ENCODE results near the gene EPAS1. TPM values are rescaled to one million over a fixed set of nuclear protein-coding genes. Genes with fewer than 3 reads are reported as not detected.

Gene EPAS1
- total and polyA plus RNA-seq, 2 of the 13 experiments (the other 11 are each of a cell fraction or from before 2014, with no cell fraction given) = 47.1 to 182 TPM

GRCh38 chr2:46309052-46309953 lies 12.1 kb downstream of the EPAS1 start (continued):
- no peak for TF ChIP-seq CREB1 (IDR thresholded peaks at IDR 0.05)
- TF ChIP-seq CREB1 (CRISPR knock-in tag; IDR thresholded peaks at IDR 0.05) = peak; percentile 41; the same call in 1 of the 2 replicates
- no peak for TF ChIP-seq SP4 (CRISPR knock-in tag; IDR thresholded peaks at IDR 0.05)
- TF ChIP-seq HNF4G (IDR thresholded peaks at IDR 0.05; ENCODE audit: borderline replicate concordance, low read depth, low read length) = no peak
- TF ChIP-seq HNF4G (CRISPR knock-in tag; IDR thresholded peaks at IDR 0.05; ENCODE audit: borderline replicate concordance, low read depth) = no peak; the same call in 1 of the 2 replicates
- no peak for TF ChIP-seq ZNF224 (CRISPR knock-in tag; IDR thresholded peaks at IDR 0.05)
- TF ChIP-seq ATF6 (CRISPR knock-in tag; conservative IDR thresholded peaks at IDR 0.05) = no peak
- 0 out of 4 replicates have a peak, but pooled peaks of 1 of the 2 experiments have one; percentile 4 for TF ChIP-seq MAFK (conservative IDR thresholded peaks at IDR 0.05 in 1 of 2, IDR thresholded peaks at IDR 0.05 in 1 of 2; ENCODE audit: low read length in 2 of 2)
- no peak for TF ChIP-seq MYNN (CRISPR knock-in tag; IDR thresholded peaks at IDR 0.05; ENCODE audit: low read depth)
- no peak for TF ChIP-seq SOX5 (CRISPR knock-in tag; IDR thresholded peaks at IDR 0.05; ENCODE audit: borderline replicate concordance)
- no peak for TF ChIP-seq SMARCE1 (IDR thresholded peaks at IDR 0.05; ENCODE audit: borderline replicate concordance)
- no peak for TF ChIP-seq SYNCRIP (IDR thresholded peaks at IDR 0.05; ENCODE audit: insufficient read depth, low read depth, low read length)
- TF ChIP-seq NONO (IDR thresholded peaks at IDR 0.05) = no peak
- peak; percentile 6; the same call in 1 of the 2 replicates for TF ChIP-seq NONO (CRISPR knock-in tag; conservative IDR thresholded peaks at IDR 0.05)
- TF ChIP-seq ATAD3A (CRISPR knock-in tag; IDR thresholded peaks at IDR 0.05) = no peak
- no peak for TF ChIP-seq NCOA2 (CRISPR knock-in tag; IDR thresholded peaks at IDR 0.05)
- no peak for TF ChIP-seq ZMYM3 (CRISPR knock-in tag; IDR thresholded peaks at IDR 0.05)
- no peak for TF ChIP-seq PHF8 (CRISPR knock-in tag; IDR thresholded peaks at IDR 0.05)
- no peak for TF ChIP-seq HES4 (CRISPR knock-in tag; IDR thresholded peaks at IDR 0.05; ENCODE audit: borderline replicate concordance)
- no peak for TF ChIP-seq HOMEZ (CRISPR knock-in tag; IDR thresholded peaks at IDR 0.05; ENCODE audit: low read depth)
- TF ChIP-seq ADNP (CRISPR knock-in tag; IDR thresholded peaks at IDR 0.05) = no peak
- TF ChIP-seq ZNF432 (CRISPR knock-in tag; IDR thresholded peaks at IDR 0.05; ENCODE audit: borderline replicate concordance) = no peak
- TF ChIP-seq ZSCAN9 (CRISPR knock-in tag; IDR thresholded peaks at IDR 0.05; ENCODE audit: borderline replicate concordance) = no peak
- no peak for TF ChIP-seq ZBTB26 (CRISPR knock-in tag; IDR thresholded peaks at IDR 0.05; ENCODE audit: borderline replicate concordance)
- TF ChIP-seq ZNF563 (CRISPR knock-in tag; IDR thresholded peaks at IDR 0.05) = no peak
- TF ChIP-seq TCF7L2 (IDR thresholded peaks at IDR 0.05; ENCODE audit: low read depth, low read length) = no peak
- TF ChIP-seq ZBTB21 (CRISPR knock-in tag; IDR thresholded peaks at IDR 0.05) = no peak
- no peak for TF ChIP-seq ISL2 (CRISPR knock-in tag; IDR thresholded peaks at IDR 0.05)
- TF ChIP-seq KDM2A (CRISPR knock-in tag; IDR thresholded peaks at IDR 0.05; ENCODE audit: borderline replicate concordance, low read depth) = no peak
